ENCODE measurements around the gene ZBTB7B. TPM values are rescaled to one million over a fixed set of nuclear protein-coding genes. Genes with fewer than 3 reads are reported as not detected.

The ZBTB7B gene
- total and polyA plus RNA-seq, 7 experiments from 2014 or later = 3.0 to 139 (median 57.2) TPM

- Histone ChIP-seq H3K36me3 (ENCODE audit: control insufficient read depth in 2 of 3, insufficient read depth in 3 of 3, low read length in 3 of 3) (peaks cover 0 to 18% (median 0%) of the 10 kb centered on the region in 3 experiments), H3K27me3 (ENCODE audit: control insufficient read depth in 2 of 2, insufficient read depth in 2 of 2, low read length in 2 of 2) (no peaks in the 10 kb centered on the region), H3K4me3 (ENCODE audit: low read length) (peak overlapping the region; percentile 72), H3K4me1 (ENCODE audit: control insufficient read depth in 2 of 2, insufficient read depth in 2 of 2, low read length in 2 of 2) (peaks cover 57 to 71% of the 10 kb centered on the region in 2 donors), H3K27ac (ENCODE audit: low read depth, low read length) (peak overlapping the region; percentile 83), H3K9me3 (ENCODE audit: control insufficient read depth in 2 of 3, low read length in 3 of 3) (no peaks in the 10 kb centered on the region)
- Mint-ChIP-seq H3K27ac (peak overlapping the region; percentile 88 to 98 (median 92)), H3K36me3 (peaks cover 0 to 40% (median 0%) of the 10 kb centered on the region in 5 donors), H3K4me3 (peak overlapping the region; percentile 89 to 99 (median 98)), H3K9me3 (no peaks in the 10 kb centered on the region), H3K27me3 (no peaks in the 10 kb centered on the region), H3K4me1 (peaks cover 34 to 79% (median 67%) of the 10 kb centered on the region in 7 donors)
- ChIA-PET POLR2A (interaction anchor here (0.9 to 18.2 kb wide), 7 partner anchors 5 to 56 kb away, joined by 3 to 270 read pairs (median 37); partner anchors contain the start of genes ADAM15, CKS1B, LENEP and PBXIP1), CTCF (interaction anchor here (13.9 kb wide), 1 partner anchor 11 kb away, joined by 291 read pairs; the partner anchor contains the start of genes LENEP and ZBTB7B)
- intact Hi-C loops (cut with micrococcal nuclease) = loop anchor here (1.0 to 10.0 kb wide), 5 partner anchors 7 to 1495 kb away; partner anchors contain the start of genes ZBTB7B (in 2 of the 2), ADAM15 (in 1 of the 2), ADAR (in 1 of the 2) and MEF2D (in 1 of the 2)
- DNase-seq = no peak
- ATAC-seq = no peak
These were observed 7.1 kb downstream of the ZBTB7B start for GRCh38 chr1:155009742-155010141.

GRCh38 chr1:155010211-155010918 lies 7.8 kb downstream of the ZBTB7B start:
- ChIA-PET POLR2A (interaction anchor here (0.6 to 13.8 kb wide), 7 partner anchors 10 to 63 kb away, joined by 3 to 270 read pairs (median 8); partner anchors contain the start of genes CKS1B, FLAD1, LENEP and PBXIP1), CTCF (interaction anchor here (1.2 to 13.9 kb wide), 2 partner anchors 12 to 74 kb away, joined by 3 to 291 read pairs; partner anchors contain the start of genes LENEP, PMVK and ZBTB7B)
- Histone ChIP-seq H3K36me3 (ENCODE audit: control insufficient read depth in 2 of 3, insufficient read depth in 3 of 3, low read length in 3 of 3) (peaks cover 0 to 24% (median 0%) of the 10 kb centered on the region in 3 experiments), H3K27ac (ENCODE audit: low read depth, low read length) (peak overlapping the region; percentile 83), H3K9me3 (ENCODE audit: control insufficient read depth in 2 of 3, low read length in 3 of 3) (no peaks in the 10 kb centered on the region), H3K4me3 (ENCODE audit: low read length) (peak overlapping the region; percentile 72), H3K4me1 (ENCODE audit: control insufficient read depth in 2 of 2, insufficient read depth in 2 of 2, low read length in 2 of 2) (peaks cover 56 to 71% of the 10 kb centered on the region in 2 donors), H3K27me3 (ENCODE audit: control insufficient read depth in 2 of 2, insufficient read depth in 2 of 2, low read length in 2 of 2) (no peaks in the 10 kb centered on the region)
- ATAC-seq = no peak
- peaks cover 0 to 40% (median 0%) of the 10 kb centered on the region in 5 donors for H3K36me3 Mint-ChIP-seq
- intact Hi-C loops (cut with micrococcal nuclease) = loop anchor here (1.0 kb wide), 1 partner anchor 8 kb away; the partner anchor contains the start of gene ZBTB7B (in 2 of the 2)
- peaks cover 33 to 79% (median 63%) of the 10 kb centered on the region in 7 donors for H3K4me1 Mint-ChIP-seq
- H3K27me3 Mint-ChIP-seq = no peaks in the 10 kb centered on the region
- H3K4me3 Mint-ChIP-seq = peak overlapping the region; percentile 89 to 99 (median 98)
- H3K27ac Mint-ChIP-seq = peak overlapping the region; percentile 88 to 98 (median 92)
- H3K9me3 Mint-ChIP-seq = no peaks in the 10 kb centered on the region
- peak in 3 of 9 donors; percentile 31 to 68 (median 41) for DNase-seq

GRCh38 chr1:155011004-155011416 lies 8.4 kb downstream of the ZBTB7B start:
- intact Hi-C loops (cut with micrococcal nuclease) = no loop called here
- no peaks in the 10 kb centered on the region for H3K27me3 Mint-ChIP-seq
- Histone ChIP-seq H3K4me3 (ENCODE audit: low read length) (peak overlapping the region; percentile 72), H3K27me3 (ENCODE audit: control insufficient read depth in 2 of 2, insufficient read depth in 2 of 2, low read length in 2 of 2) (no peaks in the 10 kb centered on the region), H3K9me3 (ENCODE audit: control insufficient read depth in 2 of 3, low read length in 3 of 3) (no peaks in the 10 kb centered on the region), H3K36me3 (ENCODE audit: control insufficient read depth in 2 of 3, insufficient read depth in 3 of 3, low read length in 3 of 3) (peaks cover 0 to 29% (median 0%) of the 10 kb centered on the region in 3 experiments), H3K27ac (ENCODE audit: low read depth, low read length) (peak overlapping the region; percentile 83), H3K4me1 (ENCODE audit: control insufficient read depth in 2 of 2, insufficient read depth in 2 of 2, low read length in 2 of 2) (peaks cover 59 to 71% of the 10 kb centered on the region in 2 donors)
- DNase-seq (no peak), ATAC-seq (no peak)
- peak overlapping the region; percentile 73 to 99 (median 98) for H3K4me3 Mint-ChIP-seq
- H3K4me1 Mint-ChIP-seq = peaks cover 33 to 79% (median 63%) of the 10 kb centered on the region in 7 donors
- peaks cover 0 to 46% (median 4%) of the 10 kb centered on the region in 5 donors for H3K36me3 Mint-ChIP-seq
- no peaks in the 10 kb centered on the region for H3K9me3 Mint-ChIP-seq
- H3K27ac Mint-ChIP-seq = peak overlapping the region; percentile 40 to 98 (median 90)
- ChIA-PET CTCF (interaction anchor here (1.2 to 13.9 kb wide), 2 partner anchors 13 to 75 kb away, joined by 3 to 291 read pairs; partner anchors contain the start of genes LENEP, PMVK and ZBTB7B), POLR2A (interaction anchor here (0.6 to 13.8 kb wide), 6 partner anchors 10 to 57 kb away, joined by 4 to 270 read pairs (median 22); partner anchors contain the start of genes CKS1B, FLAD1, LENEP and PBXIP1)

GRCh38 chr1:155011437-155012025 lies 8.9 kb downstream of the ZBTB7B start:
- intact Hi-C loops (cut with micrococcal nuclease) = no loop called here

GRCh38 chr1:155012026-155012546 lies 9.5 kb downstream of the ZBTB7B start:
- ChIA-PET CTCF (interaction anchor here (1.0 to 13.9 kb wide), 6 partner anchors 11 to 73 kb away, joined by 3 to 291 read pairs (median 6); partner anchors contain the start of genes ADAM15, CKS1B, LENEP and PYGO2), POLR2A (interaction anchor here (0.5 to 13.8 kb wide), 10 partner anchors 10 to 76 kb away, joined by 3 to 270 read pairs (median 8); partner anchors contain the start of genes CKS1B, FLAD1, LENEP and PBXIP1)
- Histone ChIP-seq H3K27ac (ENCODE audit: low read depth, low read length) (peak overlapping the region; percentile 83), H3K4me1 (ENCODE audit: control insufficient read depth in 2 of 2, insufficient read depth in 2 of 2, low read length in 2 of 2) (peaks cover 56 to 71% of the 10 kb centered on the region in 2 donors), H3K27me3 (ENCODE audit: control insufficient read depth in 2 of 2, insufficient read depth in 2 of 2, low read length in 2 of 2) (no peaks in the 10 kb centered on the region), H3K4me3 (ENCODE audit: low read length) (peak overlapping the region; percentile 38), H3K9me3 (ENCODE audit: control insufficient read depth in 2 of 3, low read length in 3 of 3) (no peaks in the 10 kb centered on the region), H3K36me3 (ENCODE audit: control insufficient read depth in 2 of 3, insufficient read depth in 3 of 3, low read length in 3 of 3) (peaks cover 0 to 29% (median 0%) of the 10 kb centered on the region in 3 experiments)
- intact Hi-C loops (cut with micrococcal nuclease) = no loop called here
- H3K9me3 Mint-ChIP-seq = no peaks in the 10 kb centered on the region
- peaks cover 30 to 78% (median 63%) of the 10 kb centered on the region in 7 donors for H3K4me1 Mint-ChIP-seq
- no peaks in the 10 kb centered on the region for H3K27me3 Mint-ChIP-seq
- H3K36me3 Mint-ChIP-seq = peaks cover 0 to 46% (median 4%) of the 10 kb centered on the region in 5 donors
- DNase-seq = peak in 1 of 9 donors; percentile 56
- peak; percentile 7 for ATAC-seq
- H3K4me3 Mint-ChIP-seq = peak overlapping the region; percentile 75 to 99 (median 90)
- peak overlapping the region; percentile 80 to 98 (median 95) for H3K27ac Mint-ChIP-seq

More at GRCh38 chr1:155011437-155012025, 8.9 kb downstream of the ZBTB7B start:
- Mint-ChIP-seq H3K4me1 (peaks cover 33 to 79% (median 63%) of the 10 kb centered on the region in 7 donors), H3K4me3 (peak overlapping the region; percentile 73 to 99 (median 98)), H3K27ac (peak overlapping the region; percentile 40 to 98 (median 95)), H3K36me3 (peaks cover 0 to 45% (median 4%) of the 10 kb centered on the region in 5 donors), H3K27me3 (no peaks in the 10 kb centered on the region), H3K9me3 (no peaks in the 10 kb centered on the region)
- Histone ChIP-seq H3K9me3 (ENCODE audit: control insufficient read depth in 2 of 3, low read length in 3 of 3) (no peaks in the 10 kb centered on the region), H3K27ac (ENCODE audit: low read depth, low read length) (peak overlapping the region; percentile 83), H3K4me1 (ENCODE audit: control insufficient read depth in 2 of 2, insufficient read depth in 2 of 2, low read length in 2 of 2) (peaks cover 59 to 71% of the 10 kb centered on the region in 2 donors), H3K27me3 (ENCODE audit: control insufficient read depth in 2 of 2, insufficient read depth in 2 of 2, low read length in 2 of 2) (no peaks in the 10 kb centered on the region), H3K4me3 (ENCODE audit: low read length) (peak overlapping the region; percentile 72), H3K36me3 (ENCODE audit: control insufficient read depth in 2 of 3, insufficient read depth in 3 of 3, low read length in 3 of 3) (peaks cover 0 to 29% (median 0%) of the 10 kb centered on the region in 3 experiments)
- ChIA-PET POLR2A (interaction anchor here (1.4 to 13.8 kb wide), 4 partner anchors 11 to 57 kb away, joined by 8 to 270 read pairs (median 86); partner anchors contain the start of genes CKS1B, FLAD1, LENEP and PBXIP1), CTCF (interaction anchor here (1.0 to 13.9 kb wide), 6 partner anchors 11 to 75 kb away, joined by 3 to 291 read pairs (median 5); partner anchors contain the start of genes ADAM15, CKS1B, LENEP and PMVK)
- no peak for DNase-seq
- peak; percentile 23 for ATAC-seq

All from naive thymus-derived CD4-positive, alpha-beta T cell (primary cell).